KOPT-K1 (cell line): ENCODE results near the gene LRMDA.

Experiments
- H3K27ac ChIP-seq: fragments of 200-600 bp; sonication (generic); 2 replicates; pipeline ENCODE4 v1.5.1; 2016; ENCODE audit warnings: antibody characterized with exemption, mild to moderate bottlenecking, low read depth, low read length; ENCODE audit not compliant: poor library complexity, severe bottlenecking
- H3K36me3 ChIP-seq: fragments of 200-600 bp; sonication (generic); 2 replicates; pipeline ENCODE4 v1.5.1; 2017; ENCODE audit warnings: antibody characterized with exemption, mild to moderate bottlenecking, low read length, moderate library complexity; ENCODE audit not compliant: insufficient read depth
- H3K9me3 ChIP-seq: fragments of 200-600 bp; sonication (generic); 2 replicates; pipeline ENCODE4 v1.5.1; 2017; ENCODE audit warnings: antibody characterized with exemption, low read length, mild to moderate bottlenecking; ENCODE audit not compliant: insufficient read depth, poor library complexity, severe bottlenecking

Gene LRMDA

DNA sequence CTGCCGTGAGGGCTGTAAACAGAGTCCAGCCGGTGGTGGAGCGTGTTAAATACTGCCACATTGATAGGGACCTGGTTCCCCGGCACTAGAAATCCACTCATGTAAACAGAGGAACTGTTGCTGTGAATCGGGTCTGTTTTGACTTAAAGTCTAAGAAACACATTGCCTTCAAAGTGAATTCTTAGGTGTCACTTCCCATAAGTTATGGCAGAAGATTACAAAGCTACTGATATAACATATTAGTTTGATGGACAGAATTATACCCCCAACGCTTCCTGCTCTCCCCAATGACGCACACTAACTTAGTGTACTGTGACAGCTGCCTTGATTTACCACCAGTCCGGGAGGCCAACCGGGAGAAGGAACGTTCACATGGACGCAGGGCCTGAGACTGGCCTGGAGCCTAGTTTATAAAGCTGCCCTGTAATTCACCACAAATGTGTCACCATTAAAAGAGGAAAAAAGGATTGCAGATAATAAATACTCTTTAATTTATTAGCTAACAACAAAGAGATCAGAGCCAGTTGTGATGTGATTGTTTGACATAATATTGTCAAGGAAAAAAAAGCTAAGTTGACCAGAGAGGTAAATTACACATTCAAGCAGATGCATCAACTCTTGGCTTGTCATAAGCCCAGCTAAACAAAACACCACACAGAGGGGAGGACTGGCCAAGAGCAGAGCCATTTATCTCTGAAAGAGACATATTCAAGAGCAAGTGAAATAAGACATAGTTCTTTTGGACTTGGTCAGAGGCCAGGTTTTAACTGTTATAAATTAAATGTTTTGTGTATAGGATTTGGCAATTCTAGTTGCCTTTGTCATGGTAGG lies 820.6 kb downstream of the LRMDA start:
- Histone ChIP-seq H3K36me3 (no peaks in the 10 kb centered on the region), H3K27ac (no peak overlapping the region)

DNA sequence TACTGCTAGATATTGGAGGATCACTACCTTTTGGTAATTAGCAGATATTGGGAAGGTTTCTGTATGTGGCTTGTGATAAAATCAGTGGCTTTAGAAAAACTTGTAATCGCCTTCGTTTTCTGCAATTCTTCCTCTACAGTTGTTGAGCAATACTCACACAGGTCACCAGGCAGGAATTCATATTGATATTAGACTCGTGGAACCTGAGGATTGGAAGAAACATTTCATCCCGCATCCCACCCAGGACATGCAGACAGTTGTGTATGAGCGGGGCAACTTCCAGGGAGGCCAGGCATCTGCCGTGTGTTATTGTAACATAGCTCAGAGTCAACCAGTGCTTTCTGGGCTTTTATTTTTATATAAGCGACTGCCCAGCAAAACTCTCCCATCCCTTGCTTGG lies 821.3 kb downstream of the LRMDA start:
- Histone ChIP-seq H3K36me3 (no peaks in the 10 kb centered on the region), H3K9me3 (no peaks in the 10 kb centered on the region), H3K27ac (no peak overlapping the region)

More for the DNA sequence above, 820.6 kb downstream of the LRMDA start:
- H3K9me3 ChIP-seq: no peaks in the 10 kb centered on the region

DNA sequence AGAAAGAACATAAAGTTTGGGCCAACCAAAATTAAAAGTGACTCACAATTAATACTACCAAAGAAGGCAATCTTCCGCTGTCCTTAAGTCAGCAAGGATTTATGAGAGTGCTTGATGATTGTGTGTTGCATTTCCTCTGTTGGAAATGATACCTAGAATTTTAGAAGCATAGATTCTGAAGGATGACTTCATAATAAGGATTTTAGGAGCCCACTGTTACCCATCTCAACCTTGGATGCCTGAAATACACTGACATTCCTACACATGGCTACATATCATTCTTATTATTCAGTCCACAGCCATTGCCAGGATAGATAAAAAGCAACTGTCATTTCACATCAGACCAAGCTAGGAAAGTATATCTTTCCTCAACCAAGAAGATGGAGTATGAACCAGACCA lies 823.8 kb downstream of the LRMDA start:
- H3K9me3 ChIP-seq: peaks cover 6% of the 10 kb centered on the region
- no peak overlapping the region for H3K27ac ChIP-seq
- no peaks in the 10 kb centered on the region for H3K36me3 ChIP-seq

DNA sequence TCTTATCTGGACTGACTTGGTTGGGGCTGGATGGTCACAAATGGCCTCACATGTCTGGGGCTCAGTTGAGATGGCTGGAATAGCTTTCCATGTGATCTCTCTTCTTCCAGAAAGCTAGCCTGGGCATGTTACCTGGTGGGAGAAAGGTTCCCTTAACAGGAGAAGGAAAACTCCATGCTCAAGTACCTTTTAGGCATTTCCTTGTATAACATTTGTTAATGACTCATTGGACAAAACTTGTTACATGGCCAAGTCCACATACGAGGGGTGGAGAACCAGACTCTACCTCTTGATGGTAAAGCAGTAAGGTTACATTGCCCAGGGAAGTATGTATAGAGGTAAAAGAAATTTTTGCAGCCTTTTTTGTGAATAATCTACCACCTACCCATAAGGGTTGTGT lies 826.4 kb downstream of the LRMDA start:
- no peak overlapping the region for H3K27ac ChIP-seq
- H3K36me3 ChIP-seq: no peaks in the 10 kb centered on the region
- peaks cover 13% of the 10 kb centered on the region for H3K9me3 ChIP-seq

- no peak overlapping the region for H3K27ac ChIP-seq
- no peaks in the 10 kb centered on the region for H3K36me3 ChIP-seq
- H3K9me3 ChIP-seq: peaks cover 4% of the 10 kb centered on the region
Measured at GRCh38 chr10:76265441-76266113, 834.2 kb downstream of the LRMDA start.

- no peak overlapping the region for H3K27ac ChIP-seq
- H3K9me3 ChIP-seq: no peaks in the 10 kb centered on the region
- no peaks in the 10 kb centered on the region for H3K36me3 ChIP-seq
Measured at GRCh38 chr10:76268530-76268929, 837.1 kb downstream of the LRMDA start.

DNA sequence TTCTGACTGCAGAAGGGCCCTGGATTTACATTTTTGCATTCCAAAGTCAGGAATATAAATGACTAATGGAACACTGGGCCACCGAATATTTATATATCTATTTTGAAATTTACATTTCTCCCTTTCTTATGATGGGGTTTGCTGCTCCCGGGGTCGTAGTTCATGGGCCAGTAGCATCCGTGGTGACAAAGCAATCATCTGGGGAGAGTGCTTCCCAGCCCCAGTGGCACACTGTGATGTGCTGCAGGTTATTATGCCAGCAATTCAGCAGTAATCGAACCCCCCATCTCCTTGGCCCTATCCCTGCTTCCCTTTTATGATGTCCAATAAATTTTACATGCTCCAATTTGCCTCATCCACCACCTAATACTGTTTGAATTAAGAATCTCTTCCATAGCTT lies 837.5 kb downstream of the LRMDA start:
- Histone ChIP-seq H3K36me3 (no peaks in the 10 kb centered on the region), H3K9me3 (no peaks in the 10 kb centered on the region), H3K27ac (no peak overlapping the region)

- H3K27ac ChIP-seq: no peak overlapping the region
Measured at GRCh38 chr10:76270464-76270863, 839.0 kb downstream of the LRMDA start.

DNA sequence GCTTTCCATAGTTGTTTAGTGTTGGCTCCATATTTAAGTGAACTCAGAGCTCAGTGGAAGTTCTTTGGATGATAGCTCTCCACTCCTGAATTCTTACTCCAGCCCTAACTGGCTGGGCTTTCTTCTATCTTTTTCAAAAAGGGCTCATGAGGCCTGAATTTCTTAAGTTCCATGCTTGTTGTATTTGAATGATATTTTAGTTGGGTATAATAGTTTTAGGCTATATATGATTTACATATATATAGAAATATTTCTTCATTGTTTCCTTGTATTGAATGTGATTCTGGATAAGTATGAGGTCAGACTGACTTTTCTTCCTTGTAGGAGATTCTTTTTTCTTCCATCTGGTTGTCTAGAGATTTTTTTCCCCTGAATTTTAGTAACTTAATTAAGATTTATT lies 843.5 kb downstream of the LRMDA start:
- no peaks in the 10 kb centered on the region for H3K36me3 ChIP-seq
- H3K9me3 ChIP-seq: peaks cover 12% of the 10 kb centered on the region
- H3K27ac ChIP-seq: no peak overlapping the region

More at GRCh38 chr10:76270464-76270863, 839.0 kb downstream of the LRMDA start:
- H3K36me3 ChIP-seq: no peaks in the 10 kb centered on the region
- peaks cover 12% of the 10 kb centered on the region for H3K9me3 ChIP-seq

- Histone ChIP-seq H3K9me3 (peaks cover 12% of the 10 kb centered on the region), H3K36me3 (no peaks in the 10 kb centered on the region), H3K27ac (no peak overlapping the region)
Measured at GRCh38 chr10:76278811-76279460, 847.5 kb downstream of the LRMDA start.

DNA sequence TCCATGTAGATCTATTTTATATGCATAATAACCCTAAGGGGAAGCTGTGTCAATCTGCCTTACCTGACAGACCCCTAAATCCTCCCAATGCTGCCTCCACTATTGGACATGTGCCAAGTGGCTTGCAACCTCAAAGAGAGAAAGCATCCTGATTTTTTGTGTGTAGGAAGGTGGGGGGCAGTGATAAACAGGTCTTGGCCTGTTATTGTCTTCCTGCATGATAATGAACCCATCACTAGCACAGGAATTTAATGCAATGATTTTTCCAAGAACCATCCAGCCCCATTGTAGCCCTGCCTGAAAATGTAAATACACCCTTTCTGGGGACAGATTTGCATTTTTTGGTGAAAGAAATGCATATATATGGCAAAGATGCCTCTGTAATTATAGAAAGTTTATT lies 850.2 kb downstream of the LRMDA start:
- Histone ChIP-seq H3K36me3 (no peaks in the 10 kb centered on the region), H3K9me3 (no peaks in the 10 kb centered on the region), H3K27ac (no peak overlapping the region)

DNA sequence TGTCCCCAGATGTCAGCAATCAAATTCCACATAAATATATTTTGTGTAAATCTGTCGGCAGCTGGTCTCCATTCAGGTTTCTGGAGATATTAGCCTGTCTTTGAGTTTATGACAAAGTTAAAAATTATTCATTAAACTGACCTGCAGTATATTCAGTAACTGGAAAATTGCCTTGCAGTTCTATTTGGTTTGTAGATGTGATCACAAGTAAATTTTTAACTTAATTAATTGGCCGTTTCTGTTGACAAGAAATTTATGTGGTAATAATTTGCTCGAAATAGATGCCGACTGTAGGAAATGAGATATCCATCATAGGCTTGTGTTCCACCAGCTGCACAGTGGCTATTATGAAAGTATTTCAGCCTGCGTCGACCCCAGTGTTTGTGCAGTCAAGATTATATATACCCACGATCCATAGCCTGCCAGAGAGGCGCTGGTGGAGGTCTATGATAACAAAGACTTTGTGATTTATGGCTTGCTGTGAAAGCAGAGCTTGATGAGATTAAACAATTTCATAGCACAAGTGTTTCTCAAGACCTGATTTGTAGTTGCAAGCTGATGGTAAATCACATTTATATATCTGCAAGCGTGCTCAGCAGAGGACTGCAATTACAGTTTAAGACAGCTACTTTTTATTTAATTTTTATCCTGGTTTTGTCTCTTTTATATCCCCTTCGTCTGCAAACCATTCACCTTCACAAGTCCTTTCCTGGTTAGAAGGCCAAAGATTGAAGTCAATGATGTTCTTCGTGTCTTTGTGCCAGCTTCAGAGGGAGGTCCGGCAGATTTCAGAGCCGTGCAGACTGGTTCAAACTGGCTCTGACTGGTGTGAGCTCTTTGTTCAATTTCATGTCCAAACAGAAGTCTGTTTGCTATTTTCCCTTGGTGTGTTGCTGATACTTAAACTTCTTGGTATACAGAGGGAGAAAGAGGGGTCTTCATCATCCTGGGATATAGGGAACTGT lies 850.9 kb downstream of the LRMDA start:
- H3K9me3 ChIP-seq: no peaks in the 10 kb centered on the region
- H3K27ac ChIP-seq: no peak overlapping the region
- H3K36me3 ChIP-seq: no peaks in the 10 kb centered on the region

DNA sequence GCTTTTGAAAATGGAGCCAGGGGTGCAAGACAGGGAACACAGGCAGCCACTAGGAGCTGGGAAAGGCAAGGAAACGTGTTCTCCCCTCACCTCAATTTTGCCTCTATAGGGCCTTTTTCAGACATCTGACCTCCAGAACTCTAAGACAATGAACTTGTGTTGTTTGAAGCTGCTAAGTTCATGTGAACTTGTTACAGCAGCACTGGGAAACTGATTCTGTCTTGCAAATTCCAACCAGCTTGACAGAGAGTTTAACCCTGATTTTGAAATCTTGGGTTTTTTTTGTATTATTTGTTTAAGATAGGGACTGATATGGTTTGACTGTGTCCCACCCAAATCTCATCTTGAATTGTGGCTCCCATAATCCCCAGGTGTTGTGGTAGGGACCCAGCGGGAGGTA lies 852.9 kb downstream of the LRMDA start:
- Histone ChIP-seq H3K9me3 (no peaks in the 10 kb centered on the region), H3K36me3 (no peaks in the 10 kb centered on the region), H3K27ac (no peak overlapping the region)

GRCh38 chr10:76285012-76285411 lies 853.6 kb downstream of the LRMDA start:
- no peaks in the 10 kb centered on the region for H3K9me3 ChIP-seq
- no peak overlapping the region for H3K27ac ChIP-seq
- no peaks in the 10 kb centered on the region for H3K36me3 ChIP-seq
